ENCODE measurements around the gene PRAMEF5. TPM values are rescaled to one million over a fixed set of nuclear protein-coding genes. Genes with fewer than 3 reads are reported as not detected.
A peak's percentile ranks its signal among the peaks of the same experiment; 100 is the strongest.
"Not testable (repeated sequence)": the region's sequence is repeated elsewhere in the genome, so short reads cannot be mapped to it uniquely, and the experiment has no call there.

The PRAMEF5 gene
- polyA plus RNA-seq, 2 of the 4 experiments (the other 2 are of a cell fraction): not detected

DNA sequence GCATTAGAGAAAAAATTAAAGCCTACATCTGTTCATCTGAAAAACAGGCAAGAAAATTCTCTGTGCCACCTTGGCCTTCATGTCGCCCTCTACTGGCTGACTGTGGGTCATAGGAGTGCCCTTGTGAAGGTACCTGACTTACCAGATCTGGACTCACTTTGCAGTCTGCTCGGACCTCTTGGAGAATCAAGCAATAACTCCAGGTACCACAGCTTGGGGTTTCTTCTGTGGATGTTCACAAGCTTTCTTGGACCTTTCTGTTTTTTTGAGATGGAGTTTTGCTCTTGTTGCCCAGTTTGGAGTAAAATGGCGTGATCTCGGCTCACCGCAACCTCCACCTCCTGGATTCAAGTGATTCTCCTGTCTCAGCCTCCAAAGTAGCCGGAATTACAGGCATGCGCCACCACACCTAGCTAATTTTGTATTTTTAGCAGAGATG lies 25.6 kb upstream of the PRAMEF5 start:
- Histone ChIP-seq H3K9me3 (no peaks in the 10 kb centered on the region), H3K4me2 (no peak overlapping the region), H3K27ac (no peak overlapping the region), H3K4me1 (no peaks in the 10 kb centered on the region), H3K4me3 (no peak overlapping the region)
- DNase-seq (ENCODE audit: low read depth in 1 of 2, low spot score in 1 of 2): peak in 1 of 2 experiments; percentile 48
- FAIRE-seq: no peak
- TF ChIP-seq CTCF (IDR thresholded peaks at IDR 0.05) (peak; percentile 49), RAD21 (conservative IDR thresholded peaks at IDR 0.05 in 1 of 2, IDR thresholded peaks at IDR 0.05 in 1 of 2) (0 out of 5 replicates have a peak, but pooled peaks of 1 of the 2 experiments have one; percentile 3), SREBF2 (IDR thresholded peaks at IDR 0.05) (no peak)
- CTCF ChIA-PET: interaction anchor here (0.6 to 1.0 kb wide), 2 partner anchors 15 to 224 kb away, joined by 3 to 4 read pairs; no protein-coding TSS in a partner anchor
- ATAC-seq: peak; percentile 66 to 87; a peak in 4 of 6 replicates
- 37% methylated on average over 7 of the region's 7 CpGs for WGBS (ENCODE audit: missing lambda C conversion rate)
- POLR2A ChIA-PET: interaction anchor here (0.7 kb wide), 1 partner anchor 1599 kb away, joined by 3 read pairs; no protein-coding TSS in a partner anchor

- H3K27ac ChIP-seq; ATAC-seq; H3K4me2 ChIP-seq; H3K9me3 ChIP-seq; CTCF ChIA-PET; DNase-seq (ENCODE audit: low read depth in 1 of 2, low spot score in 1 of 2); POLR2A ChIA-PET; H3K4me1 ChIP-seq; FAIRE-seq; H3K4me3 ChIP-seq: not testable (repeated sequence)
- WGBS (ENCODE audit: missing lambda C conversion rate): 40% methylated on average over 5 of the region's 5 CpGs
Observed at GRCh38 chr1:13230096-13230495, 23.9 kb upstream of the PRAMEF5 start.

- CTCF ChIA-PET; H3K9me3 ChIP-seq; H3K4me1 ChIP-seq; H3K4me3 ChIP-seq; POLR2A ChIA-PET; H3K4me2 ChIP-seq; H3K27ac ChIP-seq; FAIRE-seq; ATAC-seq; DNase-seq (ENCODE audit: low read depth in 1 of 2, low spot score in 1 of 2): not testable (repeated sequence)
- 23% methylated on average over 2 of the region's 2 CpGs for WGBS (ENCODE audit: missing lambda C conversion rate)
Observed at GRCh38 chr1:13230601-13231000, 23.4 kb upstream of the PRAMEF5 start.

DNA sequence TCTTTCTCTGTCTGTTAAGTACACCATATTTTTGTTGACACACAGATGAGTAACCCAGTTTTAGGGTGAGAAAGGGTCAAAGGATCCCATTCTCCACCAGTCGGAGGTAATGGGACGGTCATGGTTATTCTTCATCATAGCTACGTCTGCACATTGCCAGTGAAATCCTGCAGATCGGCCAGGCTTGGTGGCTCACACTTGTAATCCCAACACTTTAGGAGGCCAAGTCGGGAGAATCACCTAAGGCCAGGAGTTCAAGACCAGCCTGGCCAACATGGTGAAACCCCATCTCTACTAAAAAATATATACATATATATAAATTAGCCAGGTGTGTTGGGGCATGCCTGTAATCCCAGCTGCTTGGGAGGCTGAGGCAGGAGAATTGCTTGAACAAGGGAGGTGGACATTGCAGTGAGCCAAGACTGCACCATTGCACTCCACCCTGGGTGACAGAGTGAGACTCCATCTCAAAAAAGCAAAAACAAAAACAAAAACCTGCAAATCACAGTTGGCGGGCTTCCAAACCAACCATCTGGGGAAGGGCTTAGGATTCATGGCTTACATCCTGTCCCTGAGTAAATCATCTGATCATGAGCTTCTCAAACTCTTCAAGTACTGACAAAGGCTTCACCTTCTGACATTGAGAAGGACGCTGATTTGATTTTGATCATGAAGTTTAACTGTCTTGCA lies 22.8 kb upstream of the PRAMEF5 start:
- H3K4me2 ChIP-seq; H3K27ac ChIP-seq; H3K9me3 ChIP-seq; H3K4me3 ChIP-seq; ATAC-seq; CTCF ChIA-PET; POLR2A ChIA-PET; DNase-seq (ENCODE audit: low read depth in 1 of 2, low spot score in 1 of 2); FAIRE-seq; H3K4me1 ChIP-seq: not testable (repeated sequence)
- WGBS (ENCODE audit: missing lambda C conversion rate): 38% methylated on average over 7 of the region's 7 CpGs

DNA sequence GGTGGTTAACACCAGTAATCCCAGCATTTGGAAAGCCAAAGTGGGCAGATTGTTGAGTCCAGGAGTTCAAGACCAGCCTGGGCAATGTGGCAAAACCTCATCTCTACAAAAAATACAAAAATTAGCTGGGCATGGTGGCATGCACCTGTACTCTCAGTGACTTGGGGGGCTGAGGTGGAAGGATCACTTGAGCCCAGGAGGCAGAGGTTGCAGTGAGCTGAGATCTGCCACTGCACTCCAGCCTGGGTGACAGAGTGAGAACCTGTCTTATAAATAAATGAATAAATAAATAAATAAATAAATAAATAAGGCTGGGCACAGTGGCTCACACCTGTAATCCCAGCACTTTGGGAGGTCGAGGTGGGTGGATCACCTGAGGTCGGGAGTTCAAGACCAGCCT lies 21.9 kb upstream of the PRAMEF5 start:
- H3K4me2 ChIP-seq; FAIRE-seq; POLR2A ChIA-PET; H3K9me3 ChIP-seq; ATAC-seq; DNase-seq (ENCODE audit: low read depth in 1 of 2, low spot score in 1 of 2); CTCF ChIA-PET; H3K4me1 ChIP-seq; H3K4me3 ChIP-seq; H3K27ac ChIP-seq: not testable (repeated sequence)
- WGBS (ENCODE audit: missing lambda C conversion rate): 2% methylated on average over 2 of the region's 2 CpGs

- ATAC-seq; POLR2A ChIA-PET; H3K9me3 ChIP-seq; H3K27ac ChIP-seq; H3K4me2 ChIP-seq; CTCF ChIA-PET; H3K4me3 ChIP-seq; DNase-seq (ENCODE audit: low read depth in 1 of 2, low spot score in 1 of 2); H3K4me1 ChIP-seq; FAIRE-seq: not testable (repeated sequence)
- WGBS (ENCODE audit: missing lambda C conversion rate): 0% methylated on average over 1 of the region's 1 CpG
Observed at GRCh38 chr1:13234057-13234456, 19.9 kb upstream of the PRAMEF5 start.

GRCh38 chr1:13237572-13237971 lies 16.4 kb upstream of the PRAMEF5 start:
- H3K4me1 ChIP-seq; H3K4me3 ChIP-seq; H3K9me3 ChIP-seq; H3K27ac ChIP-seq; POLR2A ChIA-PET; DNase-seq (ENCODE audit: low read depth in 1 of 2, low spot score in 1 of 2); H3K4me2 ChIP-seq; CTCF ChIA-PET; ATAC-seq; FAIRE-seq: not testable (repeated sequence)
- 7% methylated on average over 4 of the region's 4 CpGs for WGBS (ENCODE audit: missing lambda C conversion rate)

DNA sequence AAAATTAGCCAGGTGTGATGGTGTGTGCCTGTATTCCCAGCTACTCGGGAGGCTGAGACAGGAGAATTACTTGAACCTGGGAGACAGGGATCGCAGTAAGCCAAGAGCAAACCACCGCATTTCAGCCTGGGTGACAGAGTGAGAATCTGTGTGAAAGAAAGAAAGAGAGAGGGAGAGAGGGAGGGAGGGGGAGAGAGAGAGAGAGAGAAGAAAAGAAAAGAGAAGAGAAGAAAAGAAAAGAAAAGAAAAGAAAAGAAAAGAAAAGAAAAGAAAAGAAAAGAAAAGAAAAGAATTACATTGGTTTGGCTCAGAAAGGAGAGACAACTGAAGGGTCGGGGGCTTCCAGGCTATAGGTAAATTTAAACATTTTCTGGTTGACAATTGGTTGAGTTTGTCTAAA lies 14.4 kb upstream of the PRAMEF5 start:
- H3K4me1 ChIP-seq; CTCF ChIA-PET; DNase-seq (ENCODE audit: low read depth in 1 of 2, low spot score in 1 of 2); POLR2A ChIA-PET; H3K27ac ChIP-seq; ATAC-seq; FAIRE-seq; H3K4me3 ChIP-seq; H3K4me2 ChIP-seq; H3K9me3 ChIP-seq: not testable (repeated sequence)
- 46% methylated on average over 4 of the region's 4 CpGs for WGBS (ENCODE audit: missing lambda C conversion rate)

GRCh38 chr1:13243536-13244263 lies 10.3 kb upstream of the PRAMEF5 start:
- H3K4me3 ChIP-seq; H3K9me3 ChIP-seq; FAIRE-seq; DNase-seq (ENCODE audit: low read depth in 1 of 2, low spot score in 1 of 2); H3K4me1 ChIP-seq; H3K4me2 ChIP-seq; H3K27ac ChIP-seq; POLR2A ChIA-PET; ATAC-seq: not testable (repeated sequence)
- WGBS (ENCODE audit: missing lambda C conversion rate): 9% methylated on average over 9 of the region's 9 CpGs
- CTCF ChIA-PET: interaction anchor here (0.6 to 1.1 kb wide), 2 partner anchors 16 to 716 kb away, joined by 3 read pairs; no protein-coding TSS in a partner anchor
